ENCODE results near the gene MYL7. TPM values are rescaled to one million over a fixed set of nuclear protein-coding genes. Genes with fewer than 3 reads are reported as not detected.

Gene MYL7
- total and polyA plus RNA-seq, 2 of the 13 experiments (the other 11 are each of a cell fraction or from before 2014, with no cell fraction given) = 1.8 TPM; not detected in 1

GRCh38 chr7:44123190-44124003, 17.7 kb downstream of the MYL7 start, which contains the start of gene POLD2 (continued):
- TF ChIP-seq ZNF687 (CRISPR knock-in tag; IDR thresholded peaks at IDR 0.05) = peak; percentile 95
- TF ChIP-seq ASH2L (IDR thresholded peaks at IDR 0.05; ENCODE audit: insufficient read length, low read depth, low read length) = peak; percentile 58
- no peak for TF ChIP-seq ZFAT (CRISPR knock-in tag; conservative IDR thresholded peaks at IDR 0.05)
- TF ChIP-seq NPAS2 (CRISPR knock-in tag; IDR thresholded peaks at IDR 0.05; ENCODE audit: borderline replicate concordance) = no peak
- TF ChIP-seq ZNF724P (CRISPR knock-in tag; IDR thresholded peaks at IDR 0.05; ENCODE audit: borderline replicate concordance) = peak; percentile 72; the same call in 1 of the 2 replicates
- peak; percentile 74 for TF ChIP-seq POLR2G (IDR thresholded peaks at IDR 0.05; ENCODE audit: low read depth, low read length)
- no peak for TF ChIP-seq ZNF713 (CRISPR knock-in tag; IDR thresholded peaks at IDR 0.05)
- TF ChIP-seq ZNF34 (CRISPR knock-in tag; IDR thresholded peaks at IDR 0.05; ENCODE audit: borderline replicate concordance) = peak; percentile 47; the same call in 1 of the 2 replicates
- no peak for TF ChIP-seq PCBP2 (optimal IDR thresholded peaks at IDR 0.05; ENCODE audit: low read depth, low read length, poor library complexity, severe bottlenecking)
- peak; percentile 74; the same call in 1 of the 2 replicates for TF ChIP-seq GABPB1 (CRISPR knock-in tag; IDR thresholded peaks at IDR 0.05)
- peak; percentile 83 for TF ChIP-seq KLF6 (CRISPR knock-in tag; IDR thresholded peaks at IDR 0.05)
- peak; percentile 80; the same call in 1 of the 2 replicates for TF ChIP-seq ZNF790 (CRISPR knock-in tag; IDR thresholded peaks at IDR 0.05; ENCODE audit: borderline replicate concordance)
- TF ChIP-seq ZNF317 (CRISPR knock-in tag; IDR thresholded peaks at IDR 0.05) = peak; percentile 52; the same call in 1 of the 2 replicates
- TF ChIP-seq ZFP90 (CRISPR knock-in tag; IDR thresholded peaks at IDR 0.05; ENCODE audit: borderline replicate concordance) = no peak; the same call in 1 of the 2 replicates
- peak; percentile 85; the same call in 1 of the 2 replicates for TF ChIP-seq ZNF546 (CRISPR knock-in tag; conservative IDR thresholded peaks at IDR 0.05)
- peak; percentile 92; the same call in 1 of the 2 replicates for TF ChIP-seq ZNF709 (CRISPR knock-in tag; IDR thresholded peaks at IDR 0.05)
- TF ChIP-seq ZNF749 (CRISPR knock-in tag; IDR thresholded peaks at IDR 0.05; ENCODE audit: borderline replicate concordance) = peak; percentile 82
- peak; percentile 88 for TF ChIP-seq NR0B2 (CRISPR knock-in tag; IDR thresholded peaks at IDR 0.05)
- peak; percentile 5; the same call in 1 of the 2 replicates for TF ChIP-seq PHF21A (CRISPR knock-in tag; IDR thresholded peaks at IDR 0.05)
- peak; percentile 96 for TF ChIP-seq ZFY (CRISPR knock-in tag; IDR thresholded peaks at IDR 0.05)
- TF ChIP-seq RFX1 (IDR thresholded peaks at IDR 0.05) = peak; percentile 86
- TF ChIP-seq ZNF263 (CRISPR knock-in tag; IDR thresholded peaks at IDR 0.05) = 0 out of 2 replicates have a peak, but pooled peaks have one; percentile 20
- no peak for TF ChIP-seq HMG20A (CRISPR knock-in tag; IDR thresholded peaks at IDR 0.05; ENCODE audit: borderline replicate concordance)
- 0 out of 2 replicates have a peak, but pooled peaks have one; percentile 17 for TF ChIP-seq E2F5 (CRISPR knock-in tag; conservative IDR thresholded peaks at IDR 0.05)
